ENCODE measurements around the gene PLA1A.

The PLA1A gene

DNA sequence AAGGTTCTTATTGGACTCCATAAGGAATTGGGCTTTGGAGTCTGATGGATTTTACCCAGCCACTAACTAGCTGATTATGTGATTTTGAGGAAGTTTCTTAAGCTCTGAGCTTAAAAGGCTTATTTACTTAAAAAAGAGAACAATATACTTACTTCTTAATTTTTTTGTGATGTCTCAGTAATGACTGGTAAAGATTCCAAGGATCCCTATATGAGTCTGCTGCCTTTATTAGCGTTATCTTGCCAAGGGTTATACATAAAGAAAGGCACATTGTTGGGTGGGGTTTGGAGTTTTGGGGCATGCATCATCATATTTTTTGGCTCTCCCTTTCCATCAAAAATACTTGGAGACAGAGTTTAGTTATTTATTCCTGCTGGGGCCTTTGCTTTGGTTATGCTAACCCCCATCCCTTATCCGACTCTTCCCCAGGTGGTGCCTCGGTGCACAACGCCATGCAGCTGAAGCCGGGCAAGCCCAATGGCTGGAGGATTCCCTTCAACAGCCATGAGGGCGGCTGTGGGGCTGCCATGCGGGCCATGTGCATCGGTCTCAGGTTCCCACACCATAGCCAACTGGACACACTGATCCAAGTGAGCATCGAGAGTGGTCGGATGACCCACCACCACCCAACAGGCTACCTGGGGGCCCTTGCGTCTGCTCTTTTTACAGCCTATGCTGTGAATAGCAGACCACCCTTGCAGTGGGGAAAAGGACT lies 11.7 kb upstream of the PLA1A start:
- H3K4me3 ChIP-seq (ENCODE audit: low read depth, low read length), result no peak overlapping the region
- H3K36me3 ChIP-seq, result no peaks in the 10 kb centered on the region
- H3K27me3 ChIP-seq, result no peaks in the 10 kb centered on the region
- no peaks in the 10 kb centered on the region for H3K4me1 ChIP-seq
- TF ChIP-seq, protein P1, sequence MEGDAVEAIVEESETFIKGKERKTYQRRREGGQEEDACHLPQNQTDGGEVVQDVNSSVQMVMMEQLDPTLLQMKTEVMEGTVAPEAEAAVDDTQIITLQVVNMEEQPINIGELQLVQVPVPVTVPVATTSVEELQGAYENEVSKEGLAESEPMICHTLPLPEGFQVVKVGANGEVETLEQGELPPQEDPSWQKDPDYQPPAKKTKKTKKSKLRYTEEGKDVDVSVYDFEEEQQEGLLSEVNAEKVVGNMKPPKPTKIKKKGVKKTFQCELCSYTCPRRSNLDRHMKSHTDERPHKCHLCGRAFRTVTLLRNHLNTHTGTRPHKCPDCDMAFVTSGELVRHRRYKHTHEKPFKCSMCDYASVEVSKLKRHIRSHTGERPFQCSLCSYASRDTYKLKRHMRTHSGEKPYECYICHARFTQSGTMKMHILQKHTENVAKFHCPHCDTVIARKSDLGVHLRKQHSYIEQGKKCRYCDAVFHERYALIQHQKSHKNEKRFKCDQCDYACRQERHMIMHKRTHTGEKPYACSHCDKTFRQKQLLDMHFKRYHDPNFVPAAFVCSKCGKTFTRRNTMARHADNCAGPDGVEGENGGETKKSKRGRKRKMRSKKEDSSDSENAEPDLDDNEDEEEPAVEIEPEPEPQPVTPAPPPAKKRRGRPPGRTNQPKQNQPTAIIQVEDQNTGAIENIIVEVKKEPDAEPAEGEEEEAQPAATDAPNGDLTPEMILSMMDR (IDR thresholded peaks at IDR 0.05; ENCODE audit: low read depth, low read length), result no peak
- DNase-seq, result no peak
- no peaks in the 10 kb centered on the region for H3K9me3 ChIP-seq

DNA sequence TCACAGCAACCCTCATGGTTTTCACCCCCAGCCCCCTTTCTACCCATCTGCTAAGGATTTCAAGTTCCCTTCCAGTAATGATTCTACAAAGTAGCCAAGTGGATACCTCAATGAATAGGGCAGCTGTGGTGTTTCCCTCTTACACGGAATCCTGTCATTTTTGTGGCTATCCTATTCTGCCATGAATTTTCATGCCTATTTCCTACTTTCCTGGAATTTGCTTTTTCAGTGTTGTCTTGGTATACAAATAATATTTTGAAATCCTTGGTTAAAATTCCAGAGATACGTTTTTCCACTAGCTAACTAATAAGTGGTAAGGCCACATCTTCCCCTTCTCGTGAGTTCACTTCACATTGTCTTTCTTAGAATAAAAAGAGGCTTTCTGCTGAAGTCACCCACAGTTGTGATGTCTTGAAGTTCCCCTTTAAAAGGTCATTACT lies 10.9 kb upstream of the PLA1A start:
- H3K4me1 ChIP-seq, result no peaks in the 10 kb centered on the region
- H3K27me3 ChIP-seq, result no peaks in the 10 kb centered on the region
- TF ChIP-seq, protein P1 (IDR thresholded peaks at IDR 0.05; ENCODE audit: low read depth, low read length), result no peak
- DNase-seq, result no peak
- no peaks in the 10 kb centered on the region for H3K9me3 ChIP-seq
- H3K4me3 ChIP-seq (ENCODE audit: low read depth, low read length), result no peak overlapping the region
- no peaks in the 10 kb centered on the region for H3K36me3 ChIP-seq

DNA sequence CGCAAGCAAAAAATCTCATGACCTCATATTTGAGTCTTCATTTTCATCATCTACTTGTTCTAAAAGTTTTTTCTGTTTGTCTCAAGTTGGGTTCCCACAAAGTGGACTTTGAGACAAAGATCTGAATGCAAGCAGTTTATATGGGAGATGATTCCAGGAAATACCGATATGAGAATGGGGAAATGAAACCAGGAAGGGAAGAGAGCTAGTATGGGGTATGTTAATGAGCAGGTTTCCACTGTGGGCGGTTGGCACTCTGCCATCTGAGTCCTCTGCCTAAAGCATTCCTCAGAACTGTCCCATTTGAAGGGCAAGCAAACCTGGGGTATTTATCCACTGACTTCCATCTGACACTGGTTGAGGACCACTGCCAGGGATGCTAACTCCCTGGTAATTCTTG lies 9.6 kb upstream of the PLA1A start:
- DNase-seq, result peak; percentile 21
- TF ChIP-seq, protein P1 (IDR thresholded peaks at IDR 0.05; ENCODE audit: low read depth, low read length), result no peak
- H3K4me1 ChIP-seq, result no peaks in the 10 kb centered on the region
- H3K9me3 ChIP-seq, result no peaks in the 10 kb centered on the region
- no peaks in the 10 kb centered on the region for H3K27me3 ChIP-seq
- no peak overlapping the region for H3K4me3 ChIP-seq (ENCODE audit: low read depth, low read length)
- no peaks in the 10 kb centered on the region for H3K36me3 ChIP-seq

DNA sequence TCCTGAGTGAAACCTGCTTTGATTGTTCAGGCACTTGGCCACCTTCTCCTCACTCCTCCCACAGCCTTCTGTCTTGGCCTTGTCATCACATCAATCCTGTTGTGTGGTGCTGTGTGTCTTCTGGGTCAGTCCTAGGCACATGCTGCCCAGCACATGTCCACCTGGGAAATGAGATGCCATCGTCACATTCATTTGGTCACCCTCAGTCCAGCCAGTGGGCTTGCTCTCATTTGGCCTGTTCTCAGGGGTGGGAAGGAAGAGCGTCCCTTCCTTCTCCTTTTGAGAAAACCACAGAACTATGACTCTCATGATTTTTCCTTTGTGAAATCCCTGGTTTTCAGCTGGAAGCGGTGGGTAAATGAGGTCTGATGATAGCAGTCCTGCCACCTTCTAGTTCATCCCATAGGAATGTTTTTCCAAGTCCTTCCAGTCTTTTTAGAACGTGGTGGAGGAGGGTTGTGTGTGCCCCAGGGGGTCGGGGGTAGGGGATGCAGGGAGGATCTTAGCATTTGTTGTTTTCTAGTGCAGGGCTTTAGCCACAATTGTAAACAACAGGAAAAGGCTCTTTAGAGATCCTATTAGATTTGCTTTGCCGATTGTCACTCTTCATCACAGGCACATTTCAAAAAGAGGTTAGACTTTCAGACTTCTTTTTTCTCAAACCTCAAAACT lies 8.4 kb upstream of the PLA1A start:
- no peak for DNase-seq
- Histone ChIP-seq H3K4me3 (ENCODE audit: low read depth, low read length) (no peak overlapping the region), H3K36me3 (no peaks in the 10 kb centered on the region), H3K27me3 (no peaks in the 10 kb centered on the region), H3K4me1 (no peaks in the 10 kb centered on the region), H3K9me3 (no peaks in the 10 kb centered on the region)
- TF ChIP-seq, protein P1 (IDR thresholded peaks at IDR 0.05; ENCODE audit: low read depth, low read length), result no peak

DNA sequence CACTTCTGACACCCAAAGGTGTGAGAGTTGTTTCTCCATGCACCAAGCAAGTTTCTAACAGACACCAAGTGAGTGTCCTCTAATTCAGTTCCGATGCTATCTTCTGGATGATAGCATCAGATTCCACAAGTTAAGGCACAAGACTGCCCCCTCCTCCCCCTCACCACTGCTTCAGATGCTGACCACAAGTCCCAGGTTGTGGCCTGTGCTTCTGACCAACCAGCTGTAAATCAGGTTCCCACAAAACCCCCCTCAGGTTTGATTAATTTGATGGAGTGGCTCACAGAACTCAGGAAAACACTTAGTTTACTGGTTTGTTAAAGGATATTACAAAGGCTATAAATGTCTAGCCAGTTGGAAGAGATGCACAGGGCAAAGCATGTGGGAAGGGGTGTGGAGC lies 7.0 kb upstream of the PLA1A start:
- Histone ChIP-seq H3K27me3 (no peaks in the 10 kb centered on the region), H3K4me3 (ENCODE audit: low read depth, low read length) (no peak overlapping the region), H3K4me1 (0 out of 2 replicates have a peak, but pooled peaks cover 2% of the 10 kb centered on the region), H3K36me3 (no peaks in the 10 kb centered on the region), H3K9me3 (no peaks in the 10 kb centered on the region)
- TF ChIP-seq, protein P1 (IDR thresholded peaks at IDR 0.05; ENCODE audit: low read depth, low read length), result no peak
- no peak for DNase-seq

DNA sequence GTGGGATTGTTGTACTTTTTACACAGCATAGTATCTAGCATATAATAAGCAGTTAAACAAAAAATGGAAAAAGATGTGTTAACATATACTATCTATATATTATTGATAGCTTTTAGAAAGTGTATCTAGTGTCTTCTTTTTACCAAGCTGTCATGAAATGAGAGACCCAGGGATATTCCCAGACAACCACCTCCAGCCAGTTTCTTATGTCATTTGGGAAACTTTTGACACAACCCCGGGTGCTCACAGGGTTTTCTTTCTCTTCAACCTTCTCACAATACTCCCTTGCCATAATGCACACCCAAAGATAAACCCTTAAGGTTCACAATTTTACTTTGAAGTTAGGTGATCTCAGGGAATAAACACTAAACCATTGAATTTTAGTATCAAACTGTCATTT lies 4.8 kb upstream of the PLA1A start:
- H3K27me3 ChIP-seq, result no peaks in the 10 kb centered on the region
- H3K4me1 ChIP-seq, result 0 out of 2 replicates have a peak, but pooled peaks cover 4% of the 10 kb centered on the region
- H3K4me3 ChIP-seq (ENCODE audit: low read depth, low read length), result no peak overlapping the region
- TF ChIP-seq, protein P1 (IDR thresholded peaks at IDR 0.05; ENCODE audit: low read depth, low read length), result no peak
- DNase-seq, result no peak
- H3K36me3 ChIP-seq, result no peaks in the 10 kb centered on the region
- H3K9me3 ChIP-seq, result no peaks in the 10 kb centered on the region
